ENCODE data around the gene OR6B1.

GRCh38 chr7:144036302-144036885 lies 36.3 kb downstream of the OR6B1 start:
- TF ChIP-seq SP1 (IDR thresholded peaks at IDR 0.05) (no peak), BHLHE40 (IDR thresholded peaks at IDR 0.05; ENCODE audit: borderline replicate concordance) (no peak), FOXA1 (IDR thresholded peaks at IDR 0.05) (no peak), FOXK2 (IDR thresholded peaks at IDR 0.05) (no peak), ELF4 (IDR thresholded peaks at IDR 0.05) (no peak), NFRKB (IDR thresholded peaks at IDR 0.05) (no peak), SUZ12 (IDR thresholded peaks at IDR 0.05) (no peak), FOXM1 (IDR thresholded peaks at IDR 0.05; ENCODE audit: borderline replicate concordance) (no peak), CTBP1 (IDR thresholded peaks at IDR 0.05; ENCODE audit: borderline replicate concordance) (no peak), ZNF384 (IDR thresholded peaks at IDR 0.05) (no peak), TARDBP (IDR thresholded peaks at IDR 0.05) (no peak), HDGF (IDR thresholded peaks at IDR 0.05; ENCODE audit: borderline replicate concordance) (no peak), L3MBTL2 (conservative IDR thresholded peaks at IDR 0.05) (no peak)
